ENCODE measurements around the gene CACYBP. TPM values are rescaled to one million over a fixed set of nuclear protein-coding genes. Genes with fewer than 3 reads are reported as not detected.
"Not testable (repeated sequence)": the region's sequence is repeated elsewhere in the genome, so short reads cannot be mapped to it uniquely, and the experiment has no call there.

Gene CACYBP
- total and polyA plus RNA-seq, 12 donors: 20.2 to 106 (median 53.1) TPM

DNA sequence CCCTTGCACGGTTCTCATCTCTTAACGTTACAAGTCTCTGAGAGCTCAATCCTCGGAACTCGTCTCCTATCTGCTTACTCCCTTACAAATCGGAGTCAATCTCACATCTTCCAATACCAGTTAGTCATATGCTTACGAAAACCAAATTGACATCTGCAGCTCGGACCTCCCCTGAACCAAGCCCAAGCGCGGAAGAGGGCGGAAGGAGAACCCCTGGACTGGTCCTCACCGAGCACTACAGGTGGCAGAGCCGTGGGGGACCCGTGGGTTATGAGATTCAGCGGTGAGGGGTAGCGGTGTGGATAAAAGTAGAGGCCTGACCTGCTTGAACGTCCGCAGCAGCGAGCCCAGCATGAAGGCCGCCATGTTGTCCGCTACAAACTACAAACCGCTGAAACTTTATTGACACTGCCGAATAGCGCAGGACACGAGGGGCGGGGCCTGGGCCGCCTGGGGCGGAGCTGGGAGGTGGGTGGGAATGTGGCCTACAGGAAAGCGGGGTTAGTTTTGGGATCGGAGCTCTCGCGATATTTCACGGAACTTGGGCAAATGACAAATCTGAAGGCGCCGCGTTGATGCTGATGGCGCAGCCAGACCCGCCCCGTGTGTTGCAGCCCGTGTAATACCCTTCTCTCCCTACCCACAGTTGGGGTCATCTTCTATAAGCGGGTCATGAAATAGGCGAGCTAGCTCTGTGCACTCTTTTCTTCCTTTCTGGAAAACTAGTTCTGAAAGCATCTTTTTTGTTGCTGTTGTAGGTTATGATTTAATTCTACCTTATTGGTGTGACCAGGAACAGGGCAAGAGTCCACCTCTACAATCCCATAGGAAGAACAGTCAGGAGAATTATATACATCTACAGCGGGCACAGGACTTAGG is 23.5 kb downstream of the CACYBP start, which contains the start of gene MRPS14:
Gene MRPS14 (minus strand): TSS at position 383 of the 879 bp plus-strand sequence. CDS start 17 bp downstream, at position 366.
- peak within 1 kb of the TSS; percentile 69 to 93 (median 82) for H3K4me3 ChIP-seq
- intact Hi-C loops (cut with DNase I): loop anchor here in 3 of 10 donors (2.0 to 10.0 kb wide), 3 partner anchors 22 to 292 kb away; no protein-coding TSS in a partner anchor
- TF ChIP-seq, protein P1, sequence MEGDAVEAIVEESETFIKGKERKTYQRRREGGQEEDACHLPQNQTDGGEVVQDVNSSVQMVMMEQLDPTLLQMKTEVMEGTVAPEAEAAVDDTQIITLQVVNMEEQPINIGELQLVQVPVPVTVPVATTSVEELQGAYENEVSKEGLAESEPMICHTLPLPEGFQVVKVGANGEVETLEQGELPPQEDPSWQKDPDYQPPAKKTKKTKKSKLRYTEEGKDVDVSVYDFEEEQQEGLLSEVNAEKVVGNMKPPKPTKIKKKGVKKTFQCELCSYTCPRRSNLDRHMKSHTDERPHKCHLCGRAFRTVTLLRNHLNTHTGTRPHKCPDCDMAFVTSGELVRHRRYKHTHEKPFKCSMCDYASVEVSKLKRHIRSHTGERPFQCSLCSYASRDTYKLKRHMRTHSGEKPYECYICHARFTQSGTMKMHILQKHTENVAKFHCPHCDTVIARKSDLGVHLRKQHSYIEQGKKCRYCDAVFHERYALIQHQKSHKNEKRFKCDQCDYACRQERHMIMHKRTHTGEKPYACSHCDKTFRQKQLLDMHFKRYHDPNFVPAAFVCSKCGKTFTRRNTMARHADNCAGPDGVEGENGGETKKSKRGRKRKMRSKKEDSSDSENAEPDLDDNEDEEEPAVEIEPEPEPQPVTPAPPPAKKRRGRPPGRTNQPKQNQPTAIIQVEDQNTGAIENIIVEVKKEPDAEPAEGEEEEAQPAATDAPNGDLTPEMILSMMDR (IDR thresholded peaks at IDR 0.05): no peak
- no peaks in the 10 kb centered on the region for H3K9me3 ChIP-seq
- no peaks in the 10 kb centered on the region for H3K27me3 ChIP-seq
- peaks cover 0 to 21% (median 9%) of the 10 kb centered on the region in 9 donors for H3K36me3 ChIP-seq
- ATAC-seq: peak; percentile 99 to 100 (median 99)
- H3K4me1 ChIP-seq: peaks cover 0 to 20% (median 14%) of the 10 kb centered on the region in 9 donors
- H3K27ac ChIP-seq: peak within 1 kb of the TSS; percentile 26 to 92 (median 79)
- DNase-seq: peak; percentile 97 to 99
- 3 to 4% methylated on average over 42 of the region's 42 CpGs for WGBS, 2 donors

DNA sequence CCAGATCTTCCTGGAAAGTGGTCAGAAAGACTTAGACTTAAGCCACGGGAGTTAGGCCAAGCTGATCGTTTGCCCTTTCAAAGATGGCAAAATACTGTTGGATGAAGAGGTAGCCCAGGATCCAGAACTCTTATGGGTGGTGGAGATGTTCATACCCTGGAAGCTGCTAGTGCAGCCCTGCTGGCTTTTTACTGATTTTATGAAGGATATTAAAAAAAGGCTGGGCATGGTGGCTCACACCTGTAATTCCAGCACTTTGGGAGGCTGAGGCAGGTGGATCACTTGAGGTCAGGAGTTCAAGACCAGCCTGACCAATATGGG is 24.1 kb downstream of the CACYBP start:
- ATAC-seq, H3K9me3 ChIP-seq, DNase-seq, H3K27me3 ChIP-seq: not testable (repeated sequence)
- peak overlapping the region in 9 of 10 donors; percentile 60 to 92 (median 82) for H3K27ac ChIP-seq
- peaks cover 0 to 15% (median 3%) of the 10 kb centered on the region in 9 donors for H3K36me3 ChIP-seq
- H3K4me1 ChIP-seq: peaks cover 0 to 20% (median 14%) of the 10 kb centered on the region in 9 donors
- peak overlapping the region; percentile 69 to 93 (median 82) for H3K4me3 ChIP-seq
- WGBS, 2 donors: 95 to 96% methylated on average over 2 of the region's 2 CpGs
- intact Hi-C loops (cut with DNase I): loop anchor here in 3 of 10 donors (2.0 to 10.0 kb wide), 3 partner anchors 23 to 291 kb away; no protein-coding TSS in a partner anchor

DNA sequence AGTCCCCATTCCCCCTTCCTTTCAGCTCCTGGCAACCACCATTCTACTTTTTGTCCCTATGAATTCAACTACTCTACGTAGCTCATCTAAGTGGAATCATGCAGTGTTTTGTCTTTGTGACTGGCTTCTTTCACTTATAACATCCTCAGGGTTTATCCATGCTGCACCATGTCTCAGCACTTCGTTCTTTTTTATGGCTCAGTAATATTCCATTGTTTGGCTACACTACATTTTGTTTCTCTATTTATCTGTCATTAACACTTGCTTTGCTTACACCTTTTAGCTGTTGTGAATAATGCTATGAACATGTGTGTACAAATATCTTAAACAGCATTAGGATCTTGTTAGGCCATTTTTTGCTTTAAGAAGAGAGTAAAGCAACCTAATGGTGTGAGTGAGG is 25.0 kb downstream of the CACYBP start:
- H3K27ac ChIP-seq: no peak overlapping the region
- intact Hi-C loops (cut with DNase I): loop anchor here in 2 of 10 donors (10.0 kb wide), 2 partner anchors 190 to 290 kb away; no protein-coding TSS in a partner anchor
- no peak for DNase-seq
- no peak overlapping the region for H3K4me3 ChIP-seq
- ATAC-seq: no peak
- H3K9me3 ChIP-seq: no peaks in the 10 kb centered on the region
- H3K4me1 ChIP-seq: peaks cover 0 to 20% (median 14%) of the 10 kb centered on the region in 9 donors
- TF ChIP-seq, protein P1 (IDR thresholded peaks at IDR 0.05): no peak
- peaks cover 0 to 8% (median 0%) of the 10 kb centered on the region in 9 donors for H3K36me3 ChIP-seq
- WGBS, 2 donors: 96% methylated on average over 2 of the region's 2 CpGs
- H3K27me3 ChIP-seq: no peaks in the 10 kb centered on the region

DNA sequence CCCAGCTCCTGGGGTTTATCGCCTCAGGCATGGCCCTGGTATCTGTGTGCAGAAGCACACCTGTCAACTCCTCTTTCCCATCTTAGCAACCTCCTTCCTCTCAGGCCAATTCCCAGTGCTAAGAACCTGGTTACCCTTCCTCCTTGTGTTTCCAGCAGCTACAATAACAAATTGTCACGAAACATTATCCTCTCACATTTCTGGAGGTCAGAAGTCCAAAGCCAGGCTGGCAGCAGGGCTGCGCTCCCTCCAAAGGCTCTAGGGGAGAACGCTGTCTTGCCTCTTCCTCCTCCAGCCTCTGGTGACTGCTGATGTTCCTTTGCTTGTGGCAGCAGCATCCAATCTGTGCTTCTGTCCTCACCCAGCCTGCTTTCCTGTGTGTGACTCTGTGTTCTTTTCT is 34.2 kb downstream of the CACYBP start:
- DNase-seq (no peak), ATAC-seq (no peak)
- no peak overlapping the region for H3K27ac ChIP-seq
- H3K27me3 ChIP-seq: no peaks in the 10 kb centered on the region
- TF ChIP-seq, protein P1 (IDR thresholded peaks at IDR 0.05): no peak
- H3K36me3 ChIP-seq: no peaks in the 10 kb centered on the region
- intact Hi-C loops (cut with DNase I): loop anchor here in 9 of 10 donors (5.0 to 10.0 kb wide), 6 partner anchors 88 to 288 kb away; no protein-coding TSS in a partner anchor
- H3K4me1 ChIP-seq: no peaks in the 10 kb centered on the region
- no peaks in the 10 kb centered on the region for H3K9me3 ChIP-seq
- WGBS, 2 donors: 72 to 80% methylated on average over 4 of the region's 4 CpGs
- no peak overlapping the region for H3K4me3 ChIP-seq

All from heart right ventricle (tissue), 16 donors.